Mesenchymal stem cell (in vitro differentiated cells and primary cell): ENCODE data around the gene CPD.

ENCODE experiments used
- DNase-seq: peaks from one replicate; pipeline ENCODE4 v3.0.0-alpha.2; 2013
- H2AFZ ChIP-seq: one replicate; pipeline ENCODE4 v1.6.1; 2013; ENCODE audit warnings: low read depth, mild to moderate bottlenecking, control low read depth, inconsistent platforms, low read length, moderate library complexity
- H2AK5ac ChIP-seq: 2 replicates; pipeline ENCODE4 v1.6.1; 2013; ENCODE audit warnings: low read length, moderate library complexity, mild to moderate bottlenecking, inconsistent platforms; ENCODE audit not compliant: severe bottlenecking
- H2BK120ac ChIP-seq: one replicate; pipeline ENCODE4 v1.6.1; 2013; ENCODE audit warnings: low read depth, mild to moderate bottlenecking, inconsistent platforms, low read length, moderate library complexity
- H2BK12ac ChIP-seq, 2 experiments: one replicate each; pipeline ENCODE4 v1.6.1; 2013; ENCODE audit warnings: inconsistent platforms in 2 of 2, low read length in 2 of 2, mild to moderate bottlenecking in 2 of 2, moderate library complexity in 2 of 2, control low read depth in 1 of 2
- H2BK15ac ChIP-seq: one replicate; pipeline ENCODE4 v1.6.1; 2013; ENCODE audit warnings: mild to moderate bottlenecking, low read depth, inconsistent platforms; ENCODE audit not compliant: poor library complexity, severe bottlenecking
- H2BK5ac ChIP-seq: 2 replicates; pipeline ENCODE4 v1.6.1; 2013; ENCODE audit warnings: low read depth, mild to moderate bottlenecking, low read length, control low read depth, inconsistent platforms; ENCODE audit not compliant: poor library complexity, severe bottlenecking
- H3K14ac ChIP-seq, 2 experiments: one replicate each; pipeline ENCODE4 v1.6.1; 2013; ENCODE audit warnings: inconsistent platforms in 2 of 2, low read length in 2 of 2, control low read depth in 1 of 2, mild to moderate bottlenecking in 1 of 2, moderate library complexity in 1 of 2
- H3K18ac ChIP-seq, 2 experiments: one replicate each; pipeline ENCODE4 v1.6.1; 2013; ENCODE audit warnings: inconsistent platforms in 2 of 2, low read length in 2 of 2, control low read depth in 1 of 2, low read depth in 1 of 2, mild to moderate bottlenecking in 1 of 2
- H3K23ac ChIP-seq, 2 experiments: one replicate each; pipeline ENCODE4 v1.6.1; 2013; ENCODE audit warnings: inconsistent platforms in 2 of 2, low read length in 2 of 2, mild to moderate bottlenecking in 2 of 2, moderate library complexity in 2 of 2, control low read depth in 1 of 2
- H3K27ac ChIP-seq: 2 replicates; pipeline ENCODE4 v1.5.1; 2013; ENCODE audit warnings: mild to moderate bottlenecking, moderate library complexity, low read length, control low read depth, inconsistent platforms; ENCODE audit not compliant: poor library complexity, severe bottlenecking
- H3K27me3 ChIP-seq, 2 experiments: 2 replicates each; pipeline versions ENCODE4 v1.6.1 to v1.7.0; 2013; ENCODE audit warnings: low read length in 2 of 2, mild to moderate bottlenecking in 2 of 2, moderate library complexity in 2 of 2, control low read depth in 1 of 2, inconsistent platforms in 1 of 2; ENCODE audit not compliant: control insufficient read depth in 1 of 2, insufficient read depth in 1 of 2
- H3K36me3 ChIP-seq, 2 experiments: 2 replicates each; pipeline versions ENCODE4 v1.6.1 to v1.7.0; 2013; ENCODE audit warnings: low read length in 2 of 2, control low read depth in 1 of 2, inconsistent platforms in 1 of 2, low read depth in 1 of 2, mild to moderate bottlenecking in 1 of 2; ENCODE audit not compliant: insufficient read depth in 2 of 2, control insufficient read depth in 1 of 2
- H3K4ac ChIP-seq, 2 experiments: one replicate each; pipeline ENCODE4 v1.6.1; 2013; ENCODE audit warnings: inconsistent platforms in 2 of 2, low read length in 2 of 2, mild to moderate bottlenecking in 2 of 2, moderate library complexity in 2 of 2, control low read depth in 1 of 2, low read depth in 1 of 2
- H3K4me1 ChIP-seq: 2 replicates; pipeline ENCODE4 v1.6.1; 2013; ENCODE audit warnings: low read depth, low read length, control low read depth; ENCODE audit not compliant: control insufficient read depth, insufficient read depth
- H3K4me2 ChIP-seq: 2 replicates; pipeline ENCODE4 v1.6.1; 2013; ENCODE audit warnings: low read length, mild to moderate bottlenecking, inconsistent platforms; ENCODE audit not compliant: poor library complexity, severe bottlenecking
- H3K4me3 ChIP-seq, 2 experiments: 2 replicates each; pipeline versions ENCODE4 v1.5.1 to v1.7.0; 2013; ENCODE audit warnings: low read length in 2 of 2, mild to moderate bottlenecking in 2 of 2, control low read depth in 1 of 2, low read depth in 1 of 2; ENCODE audit not compliant: insufficient read depth in 1 of 2
- H3K79me1 ChIP-seq: replicated peaks from 2 replicates; pipeline ENCODE4 v1.6.1; 2013; ENCODE audit warnings: mild to moderate bottlenecking, control low read depth, low read length, inconsistent platforms; ENCODE audit not compliant: poor library complexity, severe bottlenecking
- H3K9ac ChIP-seq: 2 replicates; pipeline ENCODE4 v1.7.0; 2013; ENCODE audit warnings: mild to moderate bottlenecking, low read length, moderate library complexity
- H3K9me3 ChIP-seq: 2 replicates; pipeline ENCODE4 v1.7.0; 2013; ENCODE audit warnings: mild to moderate bottlenecking, low read length; ENCODE audit not compliant: control insufficient read depth
- H4K8ac ChIP-seq: one replicate; pipeline ENCODE4 v1.6.1; 2013; ENCODE audit warnings: inconsistent platforms, mild to moderate bottlenecking, low read length, moderate library complexity
- H4K91ac ChIP-seq: one replicate; pipeline ENCODE4 v1.6.1; 2013; ENCODE audit warnings: mild to moderate bottlenecking, low read length, inconsistent platforms
- WGBS: methylation state at CpG from one replicate; pipeline ENCODE4 v1.1.7; 2013; ENCODE audit warnings: mixed read lengths; 5-methylcytosine and 5-hydroxymethylcytosine counted together

Gene CPD

GRCh38 chr17:30354701-30355100, 24.0 kb upstream of the CPD start:
- peaks cover 2% of the 10 kb centered on the region for H3K9me3 ChIP-seq
- no peak for DNase-seq
- H3K23ac ChIP-seq = no peak overlapping the region
- H3K4me2 ChIP-seq = no peak overlapping the region
- H2BK12ac ChIP-seq = no peak overlapping the region
- no peak overlapping the region for H4K8ac ChIP-seq
- H3K79me1 ChIP-seq = no peaks in the 10 kb centered on the region
- no peak overlapping the region for H2AK5ac ChIP-seq
- H3K14ac ChIP-seq = no peak overlapping the region
- no peak overlapping the region for H3K27ac ChIP-seq
- no peak overlapping the region for H2BK5ac ChIP-seq
- H3K4ac ChIP-seq = no peak overlapping the region
- H3K4me1 ChIP-seq = peaks cover 3% of the 10 kb centered on the region
- no peak overlapping the region for H3K9ac ChIP-seq
- H3K18ac ChIP-seq = no peak overlapping the region
- no peak overlapping the region for H3K4me3 ChIP-seq
- no peak overlapping the region for H2BK15ac ChIP-seq
- H3K36me3 ChIP-seq = no peaks in the 10 kb centered on the region
- no peak overlapping the region for H4K91ac ChIP-seq
- H2BK120ac ChIP-seq = no peak overlapping the region
- H3K27me3 ChIP-seq = no peaks in the 10 kb centered on the region
- no peak overlapping the region for H2AFZ ChIP-seq

- no peak overlapping the region for H3K4me3 ChIP-seq
- H3K27ac ChIP-seq = no peak overlapping the region
- H2AFZ ChIP-seq = no peak overlapping the region
- no peak overlapping the region for H3K23ac ChIP-seq
- no peaks in the 10 kb centered on the region for H3K79me1 ChIP-seq
- no peak overlapping the region for H3K4ac ChIP-seq
- H3K4me1 ChIP-seq = no peaks in the 10 kb centered on the region
- H3K27me3 ChIP-seq = no peaks in the 10 kb centered on the region
- H3K18ac ChIP-seq = no peak overlapping the region
- H4K8ac ChIP-seq = no peak overlapping the region
- H3K9me3 ChIP-seq = peaks cover 6% of the 10 kb centered on the region
- H2BK12ac ChIP-seq = no peak overlapping the region
- no peak for DNase-seq
- H2BK15ac ChIP-seq = no peak overlapping the region
- no peak overlapping the region for H3K4me2 ChIP-seq
- no peak overlapping the region for H4K91ac ChIP-seq
- no peak overlapping the region for H2BK120ac ChIP-seq
- no peaks in the 10 kb centered on the region for H3K36me3 ChIP-seq
- H2BK5ac ChIP-seq = no peak overlapping the region
- no peak overlapping the region for H3K14ac ChIP-seq
- H3K9ac ChIP-seq = no peak overlapping the region
- no peak overlapping the region for H2AK5ac ChIP-seq
Measured at GRCh38 chr17:30357476-30357875, 21.3 kb upstream of the CPD start.

GRCh38 chr17:30358055-30358760, 20.5 kb upstream of the CPD start:
- Histone ChIP-seq H2BK5ac (no peak overlapping the region), H3K9ac (no peak overlapping the region), H3K4ac (no peak overlapping the region), H3K4me1 (no peaks in the 10 kb centered on the region), H3K18ac (no peak overlapping the region), H2AK5ac (no peak overlapping the region), H3K23ac (no peak overlapping the region), H3K4me2 (no peak overlapping the region), H3K27ac (no peak overlapping the region), H3K4me3 (no peak overlapping the region), H3K14ac (no peak overlapping the region), H4K8ac (no peak overlapping the region), H2BK15ac (no peak overlapping the region), H3K79me1 (no peaks in the 10 kb centered on the region), H2AFZ (no peak overlapping the region), H4K91ac (no peak overlapping the region), H3K36me3 (no peaks in the 10 kb centered on the region), H3K9me3 (peaks cover 6% of the 10 kb centered on the region), H3K27me3 (no peaks in the 10 kb centered on the region), H2BK120ac (no peak overlapping the region), H2BK12ac (no peak overlapping the region)
- 40% methylated on average over 2 of the region's 5 CpGs for WGBS
- no peak for DNase-seq

- Histone ChIP-seq H3K4ac (no peak overlapping the region), H3K27ac (no peak overlapping the region), H2AFZ (no peak overlapping the region), H3K23ac (no peak overlapping the region), H3K18ac (no peak overlapping the region), H3K9me3 (peaks cover 4% of the 10 kb centered on the region), H2BK12ac (no peak overlapping the region), H2BK120ac (no peak overlapping the region), H3K4me3 (no peak overlapping the region), H4K91ac (no peak overlapping the region), H2BK5ac (no peak overlapping the region), H3K9ac (no peak overlapping the region), H2BK15ac (no peak overlapping the region), H4K8ac (no peak overlapping the region), H2AK5ac (no peak overlapping the region), H3K4me2 (no peak overlapping the region), H3K27me3 (no peaks in the 10 kb centered on the region), H3K36me3 (no peaks in the 10 kb centered on the region), H3K4me1 (no peaks in the 10 kb centered on the region), H3K14ac (no peak overlapping the region), H3K79me1 (no peaks in the 10 kb centered on the region)
- WGBS = 72% methylated on average over 6 of the region's 8 CpGs
- no peak for DNase-seq
Measured at GRCh38 chr17:30360086-30360808, 18.5 kb upstream of the CPD start.
